Measurements from ENCODE around the gene SLC49A4. TPM values are rescaled to one million over a fixed set of nuclear protein-coding genes. Genes with fewer than 3 reads are reported as not detected.
A peak's percentile ranks its signal among the peaks of the same experiment; 100 is the strongest.

The SLC49A4 gene
- total RNA-seq, 1 experiment from 2014 or later, result 11.7 TPM

GRCh38 chr3:122857019-122857418 is 62.1 kb downstream of the SLC49A4 start:
- no peak for DNase-seq (ENCODE audit: extremely low read depth, low read depth)

GRCh38 chr3:122858373-122858772 is 63.5 kb downstream of the SLC49A4 start:
- DNase-seq (ENCODE audit: extremely low read depth, low read depth), result peak; percentile 1

- no peak for DNase-seq (ENCODE audit: extremely low read depth, low read depth)
These were observed 64.3 kb downstream of the SLC49A4 start for GRCh38 chr3:122859021-122859805.

- no peak for DNase-seq (ENCODE audit: extremely low read depth, low read depth)
These were observed 67.5 kb downstream of the SLC49A4 start for GRCh38 chr3:122862381-122862780.

- DNase-seq (ENCODE audit: extremely low read depth, low read depth), result no peak
These were observed 69.6 kb downstream of the SLC49A4 start for GRCh38 chr3:122864498-122864897.

- no peak for DNase-seq (ENCODE audit: extremely low read depth, low read depth)
These were observed 73.5 kb downstream of the SLC49A4 start for GRCh38 chr3:122868322-122868721.

- no peak for DNase-seq (ENCODE audit: extremely low read depth, low read depth)
These were observed 79.1 kb downstream of the SLC49A4 start for GRCh38 chr3:122873741-122874515.

GRCh38 chr3:122875547-122876127 is 80.8 kb downstream of the SLC49A4 start:
- no peak for DNase-seq (ENCODE audit: extremely low read depth, low read depth)

- DNase-seq (ENCODE audit: extremely low read depth, low read depth), result no peak
These were observed 85.3 kb downstream of the SLC49A4 start for GRCh38 chr3:122880173-122880572.

- no peak for DNase-seq (ENCODE audit: extremely low read depth, low read depth)
These were observed 85.8 kb downstream of the SLC49A4 start for GRCh38 chr3:122880624-122881023.

- DNase-seq (ENCODE audit: extremely low read depth, low read depth), result no peak
These were observed 87.6 kb downstream of the SLC49A4 start for GRCh38 chr3:122882361-122882947.

GRCh38 chr3:122886251-122886650 is 91.4 kb downstream of the SLC49A4 start:
- no peak for DNase-seq (ENCODE audit: extremely low read depth, low read depth)

GRCh38 chr3:122886946-122887345 is 92.1 kb downstream of the SLC49A4 start:
- DNase-seq (ENCODE audit: extremely low read depth, low read depth), result no peak

- no peak for DNase-seq (ENCODE audit: extremely low read depth, low read depth)
These were observed 95.3 kb downstream of the SLC49A4 start for GRCh38 chr3:122890077-122890719.

- no peak for DNase-seq (ENCODE audit: extremely low read depth, low read depth)
These were observed 95.9 kb downstream of the SLC49A4 start for GRCh38 chr3:122890720-122891220.

GRCh38 chr3:122892118-122892960 is 97.5 kb downstream of the SLC49A4 start:
- no peak for DNase-seq (ENCODE audit: extremely low read depth, low read depth)

GRCh38 chr3:122893282-122893681 is 98.4 kb downstream of the SLC49A4 start:
- no peak for DNase-seq (ENCODE audit: extremely low read depth, low read depth)

- no peak for DNase-seq (ENCODE audit: extremely low read depth, low read depth)
These were observed 99.1 kb downstream of the SLC49A4 start for GRCh38 chr3:122893754-122894668.

GRCh38 chr3:122898298-122898697 is 103.4 kb downstream of the SLC49A4 start:
- DNase-seq (ENCODE audit: extremely low read depth, low read depth), result no peak
